PFSK-1 (cell line): ENCODE measurements around the gene CARD19.

Experiments
- FOXP2 ChIP-seq: optimal IDR thresholded peaks from 2 replicates; pipeline ENCODE3; 2011; ENCODE audit warnings: borderline replicate concordance, control low read depth, inconsistent platforms; ENCODE audit not compliant: insufficient read depth; ENCODE audit errors: extremely low read length, extremely low read depth
- POLR2AphosphoS5 ChIP-seq: IDR thresholded peaks from 2 replicates; pipeline ENCODE4 v1.6.1; 2012; ENCODE audit warnings: low read depth, mild to moderate bottlenecking, control low read depth, low read length, moderate library complexity
- SIN3A ChIP-seq: IDR thresholded peaks from 2 replicates; pipeline ENCODE4 v1.6.1; 2012; ENCODE audit warnings: mild to moderate bottlenecking, low read length, moderate library complexity, borderline replicate concordance; ENCODE audit not compliant: insufficient read depth
- TAF1 ChIP-seq: IDR thresholded peaks from 2 replicates; pipeline ENCODE4 v1.6.1; 2012; ENCODE audit warnings: low read length, control low read depth, borderline replicate concordance; ENCODE audit not compliant: insufficient read depth
- TF ChIP-seq, protein P1 (sequence below), 2 experiments: IDR thresholded peaks; 2 replicates each; pipeline versions ENCODE4 v1.6.1 to v1.8.0; 2011 to 2012; ENCODE audit warnings: low read depth in 2 of 2, low read length in 2 of 2, control low read depth in 1 of 2, inconsistent platforms in 1 of 2, mild to moderate bottlenecking in 1 of 2, moderate library complexity in 1 of 2; ENCODE audit not compliant: insufficient read depth in 1 of 2

The CARD19 gene

DNA sequence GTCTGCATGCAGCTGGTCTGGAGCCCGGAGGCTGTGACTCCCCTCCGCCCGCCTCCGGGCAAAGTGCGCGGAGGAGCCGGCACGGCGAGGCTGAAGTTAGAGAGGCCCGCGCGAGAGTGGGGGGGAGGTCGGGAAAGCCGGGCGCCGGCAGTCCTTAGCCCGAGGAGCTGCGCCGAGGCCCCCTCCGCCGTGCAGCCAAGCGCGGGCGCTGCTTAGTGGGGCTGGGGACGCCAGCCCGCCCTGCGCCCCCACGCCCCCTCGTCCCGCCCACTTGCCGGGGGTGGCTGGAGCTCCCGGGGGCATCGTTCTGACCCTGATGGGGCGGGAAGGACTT lies 37.6 kb downstream of the CARD19 start:
- TF ChIP-seq TAF1: no peak
- no peak for TF ChIP-seq FOXP2
- TF ChIP-seq POLR2AphosphoS5: no peak
- peak; percentile 23; the same call in 1 of the 2 replicates for TF ChIP-seq SIN3A
- TF ChIP-seq, protein P1, sequence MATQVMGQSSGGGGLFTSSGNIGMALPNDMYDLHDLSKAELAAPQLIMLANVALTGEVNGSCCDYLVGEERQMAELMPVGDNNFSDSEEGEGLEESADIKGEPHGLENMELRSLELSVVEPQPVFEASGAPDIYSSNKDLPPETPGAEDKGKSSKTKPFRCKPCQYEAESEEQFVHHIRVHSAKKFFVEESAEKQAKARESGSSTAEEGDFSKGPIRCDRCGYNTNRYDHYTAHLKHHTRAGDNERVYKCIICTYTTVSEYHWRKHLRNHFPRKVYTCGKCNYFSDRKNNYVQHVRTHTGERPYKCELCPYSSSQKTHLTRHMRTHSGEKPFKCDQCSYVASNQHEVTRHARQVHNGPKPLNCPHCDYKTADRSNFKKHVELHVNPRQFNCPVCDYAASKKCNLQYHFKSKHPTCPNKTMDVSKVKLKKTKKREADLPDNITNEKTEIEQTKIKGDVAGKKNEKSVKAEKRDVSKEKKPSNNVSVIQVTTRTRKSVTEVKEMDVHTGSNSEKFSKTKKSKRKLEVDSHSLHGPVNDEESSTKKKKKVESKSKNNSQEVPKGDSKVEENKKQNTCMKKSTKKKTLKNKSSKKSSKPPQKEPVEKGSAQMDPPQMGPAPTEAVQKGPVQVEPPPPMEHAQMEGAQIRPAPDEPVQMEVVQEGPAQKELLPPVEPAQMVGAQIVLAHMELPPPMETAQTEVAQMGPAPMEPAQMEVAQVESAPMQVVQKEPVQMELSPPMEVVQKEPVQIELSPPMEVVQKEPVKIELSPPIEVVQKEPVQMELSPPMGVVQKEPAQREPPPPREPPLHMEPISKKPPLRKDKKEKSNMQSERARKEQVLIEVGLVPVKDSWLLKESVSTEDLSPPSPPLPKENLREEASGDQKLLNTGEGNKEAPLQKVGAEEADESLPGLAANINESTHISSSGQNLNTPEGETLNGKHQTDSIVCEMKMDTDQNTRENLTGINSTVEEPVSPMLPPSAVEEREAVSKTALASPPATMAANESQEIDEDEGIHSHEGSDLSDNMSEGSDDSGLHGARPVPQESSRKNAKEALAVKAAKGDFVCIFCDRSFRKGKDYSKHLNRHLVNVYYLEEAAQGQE (IDR thresholded peaks at IDR 0.05; ENCODE audit: insufficient read depth in 1 of 2, low read depth in 2 of 2, low read length in 2 of 2): no peak

DNA sequence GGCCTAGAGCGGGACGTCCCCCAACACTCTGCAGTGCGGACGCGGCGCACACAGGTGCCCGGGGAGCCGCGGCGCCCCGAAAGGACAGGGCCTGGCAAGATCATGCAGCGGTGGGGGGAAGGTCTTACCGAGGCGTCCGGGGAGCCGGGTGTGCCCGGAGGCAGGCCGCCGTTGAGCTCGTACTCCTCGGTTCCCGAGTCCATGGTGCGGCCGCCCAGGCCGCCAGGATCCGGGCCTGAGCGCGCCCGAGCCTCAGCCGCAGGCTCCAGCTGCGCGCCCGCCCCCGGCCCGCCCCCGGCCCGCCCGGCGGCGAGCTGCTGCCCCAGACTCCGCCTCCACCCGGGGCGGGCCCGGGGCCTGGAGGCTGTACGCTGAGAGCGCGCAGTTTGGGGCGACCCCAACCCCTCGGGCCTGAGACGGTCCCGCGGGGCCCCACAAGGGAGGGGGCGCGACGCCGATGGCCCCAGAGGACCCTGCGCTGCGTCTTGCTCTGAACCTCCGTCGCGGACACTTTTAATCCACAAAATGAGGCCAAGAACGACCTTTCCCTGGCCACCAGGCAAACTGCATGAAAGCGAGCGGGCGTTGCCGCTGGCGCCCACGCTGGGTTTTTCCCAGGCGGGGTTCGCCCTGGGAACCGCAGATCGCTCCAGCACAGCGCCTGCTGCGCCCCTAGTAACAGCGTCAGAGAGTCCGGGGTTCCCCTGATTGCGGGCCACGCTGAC lies 38.2 kb downstream of the CARD19 start, which contains the start of gene NINJ1:
NINJ1 (minus strand) TSS at position 237 of the 725 bp plus-strand sequence; CDS start at position 203, 34 bp downstream.
- 0 out of 2 replicates have a peak, but pooled peaks have one; percentile 23 for TF ChIP-seq POLR2AphosphoS5
- no peak for TF ChIP-seq FOXP2
- TF ChIP-seq, protein P1 (IDR thresholded peaks at IDR 0.05; ENCODE audit: insufficient read depth in 1 of 2, low read depth in 2 of 2, low read length in 2 of 2): 0 out of 4 replicates have a peak, but pooled peaks of 1 of the 2 experiments have one; percentile 28
- TF ChIP-seq SIN3A: no peak

DNA sequence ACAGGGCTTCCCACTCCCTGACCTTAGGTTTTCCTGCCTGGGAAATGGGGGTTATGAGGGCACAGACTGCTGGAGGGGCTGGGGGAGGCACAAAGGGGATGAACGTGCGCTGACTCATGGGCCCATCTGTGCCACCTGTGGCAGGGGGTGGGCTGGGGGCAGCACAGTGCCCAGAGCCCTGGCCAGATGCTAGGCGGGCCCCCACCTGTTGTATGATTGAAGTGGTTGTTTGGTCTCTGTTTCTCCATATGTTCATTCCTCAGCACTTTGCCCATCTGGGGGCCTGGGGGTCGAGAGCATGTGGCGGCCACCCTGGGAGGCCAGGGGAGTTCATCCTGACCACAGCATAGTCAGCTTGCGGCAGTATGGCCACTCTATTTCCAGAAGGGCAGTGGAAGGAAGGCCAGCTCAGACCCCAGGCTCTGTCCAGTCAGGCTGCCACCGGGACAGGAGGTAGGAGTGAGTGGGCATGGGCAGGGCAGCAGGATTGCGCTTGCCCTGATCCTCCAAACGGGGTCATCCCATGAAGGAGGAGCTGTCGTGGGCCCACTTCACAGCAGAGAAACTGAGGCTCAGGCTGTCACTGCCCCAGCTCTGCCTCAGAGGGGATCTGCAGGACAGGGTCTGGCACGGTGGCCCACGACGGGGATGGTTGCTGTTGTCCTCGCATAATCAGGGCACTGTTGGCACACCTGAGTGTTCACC lies 38.9 kb downstream of the CARD19 start:
- TF ChIP-seq TAF1: no peak
- TF ChIP-seq FOXP2: no peak
- no peak for TF ChIP-seq POLR2AphosphoS5
- TF ChIP-seq, protein P1 (IDR thresholded peaks at IDR 0.05; ENCODE audit: insufficient read depth in 1 of 2, low read depth in 2 of 2, low read length in 2 of 2): no peak
- no peak for TF ChIP-seq SIN3A

DNA sequence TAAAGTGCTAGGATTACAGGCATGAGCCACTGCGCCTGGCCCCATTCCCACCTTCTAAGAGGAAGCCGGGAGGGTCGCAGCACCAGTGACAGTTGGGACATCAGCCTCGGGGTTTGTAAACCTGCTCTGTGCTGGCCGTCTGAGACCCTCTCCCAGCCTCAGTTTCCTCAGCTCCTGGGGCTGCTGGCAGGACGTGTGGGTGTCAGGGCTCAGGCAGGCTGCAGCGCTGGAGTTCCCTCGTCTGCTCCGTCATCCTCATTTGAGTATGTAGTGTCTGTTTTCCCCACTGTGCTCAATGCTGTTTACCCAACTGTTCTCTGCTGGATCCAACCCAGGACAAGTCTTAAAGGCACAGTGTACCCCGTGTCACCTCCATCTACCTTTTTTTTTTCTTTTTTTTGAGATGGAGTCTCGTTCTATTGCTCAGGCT lies 40.0 kb downstream of the CARD19 start:
- TF ChIP-seq, protein P1 (IDR thresholded peaks at IDR 0.05; ENCODE audit: insufficient read depth in 1 of 2, low read depth in 2 of 2, low read length in 2 of 2): no peak
- TF ChIP-seq SIN3A (no peak), POLR2AphosphoS5 (no peak)

DNA sequence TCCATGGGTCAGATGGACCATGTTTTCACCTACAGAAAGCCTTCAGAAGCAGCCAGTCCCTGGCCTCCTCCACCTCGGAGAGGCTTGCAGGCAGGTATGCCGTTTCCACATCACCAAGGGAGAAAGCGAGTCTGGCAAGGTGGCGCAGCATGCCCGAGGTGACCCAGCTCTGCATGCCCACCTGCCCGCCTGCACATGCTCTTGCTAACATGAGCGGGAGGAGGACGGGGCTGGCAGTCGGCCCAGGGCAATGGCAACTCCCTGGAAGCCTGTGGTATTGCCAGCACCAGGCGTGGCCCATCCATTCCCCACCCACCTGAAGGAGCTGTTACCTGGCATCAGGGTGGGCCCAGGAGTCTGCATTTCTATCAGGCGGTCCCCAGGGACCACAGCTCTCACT lies 41.3 kb downstream of the CARD19 start:
- TF ChIP-seq FOXP2 (no peak), SIN3A (no peak), POLR2AphosphoS5 (no peak), TAF1 (no peak)
- TF ChIP-seq, protein P1 (IDR thresholded peaks at IDR 0.05; ENCODE audit: insufficient read depth in 1 of 2, low read depth in 2 of 2, low read length in 2 of 2): no peak
